Endothelial cell of umbilical vein (primary cell): ENCODE results near the gene MASP2. TPM values are rescaled to one million over a fixed set of nuclear protein-coding genes. Genes with fewer than 3 reads are reported as not detected.

Experiments used
- BruUV-seq: library from RNA; stranded (reverse); fragments of 400-500 nt; replicated peaks from 2 replicates; lab custom pipeline; 2021; lab: Mats Ljungman, UMichigan
- CTCF ChIA-PET: fragments of 300-600, 350-600 bp; sonication (Branson Sonifier 250); formaldehyde crosslinking; loops from one replicate; lab custom pipeline; 2021; ENCODE audit warnings: antibody characterized with exemption, inconsistent platforms; lab: Charles Lee
- POLR2A ChIA-PET: fragments of 300-600, 350-600 bp; sonication (Branson Sonifier 250); formaldehyde crosslinking; loops from one replicate; lab custom pipeline; 2021; ENCODE audit warnings: antibody characterized with exemption, inconsistent platforms; lab: Charles Lee
- DNase-seq: peaks from one replicate; pipeline ENCODE4 v3.0.0-alpha.2; 2011; ENCODE audit warnings: low read depth, low spot score
- FAIRE-seq: peaks from 2 replicates; lab custom pipeline; 2011; peaks lifted over from hg19 to GRCh38; lab: Jason Lieb, UNC
- H2AFZ ChIP-seq: 2 replicates; pipeline ENCODE4 v1.6.0; 2012; ENCODE audit warnings: low read depth, low read length, control low read depth, inconsistent platforms
- H3K27ac ChIP-seq: 2 replicates; pipeline ENCODE4 v1.5.1; 2011; ENCODE audit warnings: low read depth, mild to moderate bottlenecking, control low read depth, low read length, moderate library complexity; ENCODE audit not compliant: insufficient read depth
- H3K27me3 ChIP-seq, 2 experiments: 2 replicates each; pipeline versions ENCODE4 v1.6.0 to v1.6.1; 2011; ENCODE audit warnings: low read length in 2 of 2, mixed read lengths in 1 of 2; ENCODE audit not compliant: control insufficient read depth in 2 of 2, insufficient read depth in 2 of 2
- H3K36me3 ChIP-seq, 2 experiments: 2 replicates in 1 of 2; 3 replicates in 1 of 2; pipeline ENCODE4 v1.5.1; 2011; ENCODE audit warnings: low read length in 2 of 2, mild to moderate bottlenecking in 1 of 2, moderate library complexity in 1 of 2; ENCODE audit not compliant: control insufficient read depth in 2 of 2, insufficient read depth in 2 of 2; ENCODE audit errors: extremely low read depth in 1 of 2
- H3K4me1 ChIP-seq: 3 replicates; pipeline ENCODE4 v1.5.1; 2011; ENCODE audit warnings: mild to moderate bottlenecking, low read length; ENCODE audit not compliant: control insufficient read depth, insufficient read depth; ENCODE audit errors: extremely low read depth
- H3K4me2 ChIP-seq: 2 replicates; pipeline ENCODE4 v1.6.1; 2011; ENCODE audit warnings: low read length, control low read depth, mixed read lengths; ENCODE audit not compliant: insufficient read depth
- H3K4me3 ChIP-seq, 3 experiments: fragments of 200-600 bp in 1 of 3; sonication (generic), shearing (Covaris generic) in 1 of 3; replicated peaks in 1 of 3; 2 replicates each; pipeline ENCODE4 v1.5.1; 2011 to 2016; ENCODE audit warnings: control low read depth in 3 of 3, low read length in 3 of 3, mild to moderate bottlenecking in 2 of 3, inconsistent platforms in 1 of 3, low read depth in 1 of 3, moderate library complexity in 1 of 3; ENCODE audit not compliant: insufficient read depth in 1 of 3
- H3K79me2 ChIP-seq: 2 replicates; pipeline ENCODE4 v1.6.0; 2012; ENCODE audit warnings: low read length, inconsistent platforms; ENCODE audit not compliant: control insufficient read depth, insufficient read depth
- H3K9ac ChIP-seq: replicated peaks from 2 replicates; pipeline ENCODE3; 2011; ENCODE audit warnings: low read length, control low read depth; ENCODE audit not compliant: insufficient read depth; ENCODE audit errors: extremely low read depth
- H3K9me1 ChIP-seq: replicated peaks from 3 replicates; pipeline ENCODE4 v1.6.0; 2011; ENCODE audit warnings: mild to moderate bottlenecking, low read length; ENCODE audit not compliant: control insufficient read depth, insufficient read depth; ENCODE audit errors: extremely low read depth
- H3K9me3 ChIP-seq: replicated peaks from 2 replicates; pipeline ENCODE4 v1.5.1; 2012; ENCODE audit warnings: low read length, inconsistent platforms; ENCODE audit not compliant: control insufficient read depth, insufficient read depth
- H4K20me1 ChIP-seq: replicated peaks from 2 replicates; pipeline ENCODE3; 2011; ENCODE audit warnings: mild to moderate bottlenecking, low read length; ENCODE audit not compliant: control insufficient read depth, insufficient read depth; ENCODE audit errors: extremely low read depth
- EZH2 ChIP-seq: IDR thresholded peaks from 2 replicates; pipeline ENCODE4 v1.6.1; 2012; ENCODE audit warnings: borderline replicate concordance, low read depth, mild to moderate bottlenecking, moderate library complexity, low read length, inconsistent platforms; ENCODE audit not compliant: severe bottlenecking
- FOS ChIP-seq: IDR thresholded peaks from 2 replicates; pipeline ENCODE4 v1.6.1; 2011; ENCODE audit warnings: mild to moderate bottlenecking, low read length, moderate library complexity, borderline replicate concordance; ENCODE audit not compliant: insufficient read depth
- GATA2 ChIP-seq: IDR thresholded peaks from 2 replicates; pipeline ENCODE4 v1.7.0; 2011; ENCODE audit warnings: low read depth, mild to moderate bottlenecking, moderate library complexity, mixed read lengths, low read length; ENCODE audit not compliant: insufficient read length, insufficient read depth
- JUN ChIP-seq: IDR thresholded peaks from 2 replicates; pipeline ENCODE4 v1.6.1; 2011; ENCODE audit warnings: borderline replicate concordance, low read depth; ENCODE audit not compliant: insufficient read length, insufficient read depth
- MYC ChIP-seq: IDR thresholded peaks from one replicate; pipeline ENCODE4 v1.6.1; 2011; ENCODE audit warnings: mild to moderate bottlenecking, low read depth, low read length
- POLR2A ChIP-seq: IDR thresholded peaks from 2 replicates; pipeline ENCODE4 v1.6.1; 2012; ENCODE audit warnings: low read depth, mild to moderate bottlenecking, control low read depth, low read length
- POLR2AphosphoS5 ChIP-seq: IDR thresholded peaks from 2 replicates; pipeline ENCODE4 v1.6.1; 2012; ENCODE audit warnings: low read depth, mild to moderate bottlenecking, control low read depth, low read length, moderate library complexity; ENCODE audit not compliant: insufficient read depth
- dilution Hi-C: fragments of 300-500 bp; cut with MboI; formaldehyde crosslinking; loops from one replicate; pipeline ENCODE4 v1.15.0; 2019; ENCODE audit warnings: low sequenced_read_pairs; ENCODE audit not compliant: extremely low pct_ligation_motif_present
- intact Hi-C: fragments of 100-400 bp; cut with micrococcal nuclease; formaldehyde crosslinking; loops from one replicate; pipeline ENCODE4 v1.10.0; 2022
- polyA plus RNA-seq, 4 experiments: library from polyadenylated mRNA; depleted of rRNA in 3 of 4; stranded (reverse) in 3 of 4; unstranded in 1 of 4; fragments of >200 nt; gene quantifications; 2 replicates each; pipeline versions ENCODE4 v1.2.1 to v1.2.3, GENCODE V29; 2011 to 2012; ENCODE audit warnings: missing spikeins in 1 of 4
- total RNA-seq: library from RNA; stranded (reverse); gene quantifications from 2 replicates; pipeline ENCODE4 v1.2.3, GENCODE V29; 2021
- TF ChIP-seq, protein P1 (sequence below), 2 donors: IDR thresholded peaks; 1 replicate in 1 of 2; 2 replicates in 1 of 2; pipeline ENCODE4 v1.5.1; 2011; ENCODE audit warnings: low read length in 2 of 2, mild to moderate bottlenecking in 2 of 2, moderate library complexity in 2 of 2, control low read depth in 1 of 2, inconsistent platforms in 1 of 2, low read depth in 1 of 2; ENCODE audit not compliant: insufficient read depth in 1 of 2; ENCODE audit errors: extremely low read depth in 1 of 2
- TF ChIP-seq, protein P2 (sequence below): IDR thresholded peaks from 2 replicates; pipeline ENCODE4 v1.6.1; 2011; ENCODE audit not compliant: insufficient read depth, insufficient read length

Gene MASP2
- total and polyA plus RNA-seq, 2 donors (not counting 3 experiments of a cell fraction or from before 2014, with no cell fraction given): 0.53 TPM; not detected in 1

DNA sequence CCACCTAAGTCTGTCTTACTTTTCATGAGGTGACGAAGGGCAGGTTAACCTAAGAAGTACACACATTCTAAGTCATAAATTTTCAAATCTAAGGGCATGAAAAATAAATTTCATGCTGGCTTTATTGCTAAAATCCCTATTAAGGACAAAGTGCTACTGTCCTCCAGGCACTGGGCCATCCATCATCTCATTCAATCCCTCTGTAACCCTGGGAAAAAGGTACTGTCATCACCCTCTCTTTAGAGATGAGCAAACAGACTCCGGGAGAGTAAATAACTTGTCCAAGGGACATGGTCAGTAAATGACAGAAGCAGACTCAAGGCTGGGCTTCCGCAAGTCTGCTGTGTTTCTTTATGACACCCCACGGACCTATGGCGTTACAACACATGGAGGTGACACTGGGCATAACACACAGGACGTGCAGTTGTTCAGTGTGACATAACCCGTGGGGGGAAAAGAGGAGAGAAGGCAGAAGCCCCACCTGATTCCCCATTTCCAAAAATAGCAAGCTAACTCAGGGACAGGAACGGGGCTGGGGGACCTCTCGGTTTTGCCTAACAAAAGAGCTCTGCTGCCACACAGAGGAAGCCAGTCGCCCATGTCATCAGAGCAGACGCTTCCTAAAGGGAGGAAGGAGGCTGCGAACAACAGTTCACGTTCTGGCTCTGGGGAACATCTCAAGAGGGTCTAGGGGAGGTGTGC lies 25.3 kb upstream of the MASP2 start:
- Histone ChIP-seq H3K4me3 (no peak overlapping the region), H3K27ac (no peak overlapping the region), H3K27me3 (no peaks in the 10 kb centered on the region), H3K36me3 (peaks cover 37 to 65% of the 10 kb centered on the region in 2 experiments), H3K4me2 (no peak overlapping the region), H3K9ac (no peak overlapping the region), H4K20me1 (no peaks in the 10 kb centered on the region), H3K9me1 (no peaks in the 10 kb centered on the region), H3K4me1 (no peaks in the 10 kb centered on the region), H3K9me3 (no peaks in the 10 kb centered on the region), H2AFZ (no peak overlapping the region), H3K79me2 (no peaks in the 10 kb centered on the region)
- POLR2A ChIA-PET: no interaction called here
- dilution Hi-C loops (no loop called here), intact Hi-C loops (no loop called here)
- CTCF ChIA-PET: interaction anchor here (1.2 kb wide), 1 partner anchor 35 kb away, joined by 8 read pairs; no protein-coding TSS in a partner anchor
- no TSS peak for BruUV-seq
- no peak for DNase-seq
- FAIRE-seq: no peak
- TF ChIP-seq, protein P1, sequence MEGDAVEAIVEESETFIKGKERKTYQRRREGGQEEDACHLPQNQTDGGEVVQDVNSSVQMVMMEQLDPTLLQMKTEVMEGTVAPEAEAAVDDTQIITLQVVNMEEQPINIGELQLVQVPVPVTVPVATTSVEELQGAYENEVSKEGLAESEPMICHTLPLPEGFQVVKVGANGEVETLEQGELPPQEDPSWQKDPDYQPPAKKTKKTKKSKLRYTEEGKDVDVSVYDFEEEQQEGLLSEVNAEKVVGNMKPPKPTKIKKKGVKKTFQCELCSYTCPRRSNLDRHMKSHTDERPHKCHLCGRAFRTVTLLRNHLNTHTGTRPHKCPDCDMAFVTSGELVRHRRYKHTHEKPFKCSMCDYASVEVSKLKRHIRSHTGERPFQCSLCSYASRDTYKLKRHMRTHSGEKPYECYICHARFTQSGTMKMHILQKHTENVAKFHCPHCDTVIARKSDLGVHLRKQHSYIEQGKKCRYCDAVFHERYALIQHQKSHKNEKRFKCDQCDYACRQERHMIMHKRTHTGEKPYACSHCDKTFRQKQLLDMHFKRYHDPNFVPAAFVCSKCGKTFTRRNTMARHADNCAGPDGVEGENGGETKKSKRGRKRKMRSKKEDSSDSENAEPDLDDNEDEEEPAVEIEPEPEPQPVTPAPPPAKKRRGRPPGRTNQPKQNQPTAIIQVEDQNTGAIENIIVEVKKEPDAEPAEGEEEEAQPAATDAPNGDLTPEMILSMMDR (IDR thresholded peaks at IDR 0.05; ENCODE audit: extremely low read depth in 1 of 2, insufficient read depth in 1 of 2, low read depth in 1 of 2, low read length in 2 of 2): no peak
- TF ChIP-seq, protein P2, sequence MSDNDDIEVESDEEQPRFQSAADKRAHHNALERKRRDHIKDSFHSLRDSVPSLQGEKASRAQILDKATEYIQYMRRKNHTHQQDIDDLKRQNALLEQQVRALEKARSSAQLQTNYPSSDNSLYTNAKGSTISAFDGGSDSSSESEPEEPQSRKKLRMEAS: no peak
- no peak for TF ChIP-seq POLR2AphosphoS5
- TF ChIP-seq EZH2: no peak
- no peak for TF ChIP-seq FOS
- no peak for TF ChIP-seq JUN
- no peak for TF ChIP-seq GATA2
- no peak for TF ChIP-seq MYC
- no peak for TF ChIP-seq POLR2A
